Endothelial cell (in vitro differentiated cells): ENCODE data around the gene ALG6. TPM values are rescaled to one million over a fixed set of nuclear protein-coding genes. Genes with fewer than 3 reads are reported as not detected.

Source experiments
- DNase-seq: peaks from one replicate; pipeline ENCODE4 v3.0.0; 2021; ENCODE audit warnings: low spot score
- H3K27ac Mint-ChIP-seq: one replicate; pipeline ENCODE4 v1.8.0; 2021; ENCODE audit warnings: mixed read lengths, inconsistent platforms; ENCODE audit not compliant: unreplicated experiment
- H3K27me3 Mint-ChIP-seq: one replicate; pipeline ENCODE4 v1.8.0; 2021; ENCODE audit warnings: mild to moderate bottlenecking, moderate library complexity, mixed read lengths, inconsistent platforms; ENCODE audit not compliant: unreplicated experiment
- H3K36me3 Mint-ChIP-seq: one replicate; pipeline ENCODE4 v1.8.0; 2021; ENCODE audit warnings: mild to moderate bottlenecking, low read depth, mixed read lengths, inconsistent platforms; ENCODE audit not compliant: unreplicated experiment
- H3K4me1 Mint-ChIP-seq: one replicate; pipeline ENCODE4 v1.8.0; 2021; ENCODE audit warnings: mild to moderate bottlenecking, mixed read lengths, inconsistent platforms; ENCODE audit not compliant: unreplicated experiment
- H3K4me3 Mint-ChIP-seq: one replicate; pipeline ENCODE4 v1.8.0; 2021; ENCODE audit warnings: mild to moderate bottlenecking, mixed read lengths, inconsistent platforms; ENCODE audit not compliant: unreplicated experiment
- H3K9me3 Mint-ChIP-seq: one replicate; pipeline ENCODE4 v1.8.0; 2021; ENCODE audit warnings: mixed read lengths, inconsistent platforms; ENCODE audit not compliant: unreplicated experiment
- CTCF ChIP-seq: fragments of 200-600 bp; sonication (generic); IDR thresholded peaks from one replicate; pipeline ENCODE4 v1.5.0; 2021; ENCODE audit warnings: antibody characterized with exemption; ENCODE audit not compliant: unreplicated experiment
- total RNA-seq: library from RNA; stranded (reverse); fragmentation: NEBNext Ultra II Directional; extraction: Animal tissue kit (Norgen Biotek cat#: 25700); gene quantifications from one replicate; pipeline ENCODE4 v1.2.1, GENCODE V29; 2021; ENCODE audit not compliant: unreplicated experiment

The ALG6 gene
- total RNA-seq, 1 donor from 2014 or later, result 14.9 TPM

- Mint-ChIP-seq H3K9me3 (no peaks in the 10 kb centered on the region), H3K4me1 (no peaks in the 10 kb centered on the region), H3K27me3 (no peaks in the 10 kb centered on the region), H3K27ac (no peak overlapping the region), H3K36me3 (no peaks in the 10 kb centered on the region), H3K4me3 (no peak overlapping the region)
- no peak for TF ChIP-seq CTCF
- no peak for DNase-seq
These were observed 56.2 kb downstream of the ALG6 start for GRCh38 chr1:63423649-63424048.

- no peaks in the 10 kb centered on the region for H3K4me1 Mint-ChIP-seq
- no peak overlapping the region for H3K4me3 Mint-ChIP-seq
- no peak for DNase-seq
- no peak overlapping the region for H3K27ac Mint-ChIP-seq
- no peaks in the 10 kb centered on the region for H3K9me3 Mint-ChIP-seq
- H3K27me3 Mint-ChIP-seq, result peaks cover 2% of the 10 kb centered on the region
- no peak for TF ChIP-seq CTCF
- peaks cover 16% of the 10 kb centered on the region for H3K36me3 Mint-ChIP-seq
These were observed 61.4 kb downstream of the ALG6 start for GRCh38 chr1:63428815-63429214.

GRCh38 chr1:63429281-63429680 lies 61.9 kb downstream of the ALG6 start:
- no peak for TF ChIP-seq CTCF
- DNase-seq, result no peak
- Mint-ChIP-seq H3K36me3 (peaks cover 16% of the 10 kb centered on the region), H3K27me3 (peaks cover 2% of the 10 kb centered on the region), H3K9me3 (no peaks in the 10 kb centered on the region), H3K27ac (no peak overlapping the region), H3K4me1 (no peaks in the 10 kb centered on the region), H3K4me3 (no peak overlapping the region)

GRCh38 chr1:63435161-63435560 lies 67.7 kb downstream of the ALG6 start:
- Mint-ChIP-seq H3K9me3 (no peaks in the 10 kb centered on the region), H3K27ac (no peak overlapping the region), H3K4me3 (no peak overlapping the region), H3K36me3 (peaks cover 7% of the 10 kb centered on the region), H3K27me3 (peaks cover 2% of the 10 kb centered on the region), H3K4me1 (no peaks in the 10 kb centered on the region)
- TF ChIP-seq CTCF, result no peak
- DNase-seq, result no peak

- H3K4me3 Mint-ChIP-seq, result no peak overlapping the region
- H3K4me1 Mint-ChIP-seq, result no peaks in the 10 kb centered on the region
- H3K27me3 Mint-ChIP-seq, result peaks cover 4% of the 10 kb centered on the region
- TF ChIP-seq CTCF, result no peak
- no peak overlapping the region for H3K27ac Mint-ChIP-seq
- H3K36me3 Mint-ChIP-seq, result no peaks in the 10 kb centered on the region
- DNase-seq, result no peak
- H3K9me3 Mint-ChIP-seq, result no peaks in the 10 kb centered on the region
These were observed 74.7 kb downstream of the ALG6 start for GRCh38 chr1:63442141-63442475.
